Activated T-cell treated with anti-CD3 and anti-CD28 coated beads, Interleukin-2, amount 50 U/mL, for 24 hours (primary cell): ENCODE data around the gene ELMO1.
A peak's percentile ranks its signal among the peaks of the same experiment; 100 is the strongest.

Experiments used
- DNase-seq: peaks from one replicate; pipeline ENCODE4 v3.0.0-alpha.2; 2020
- H3K27ac Mint-ChIP-seq: 2 replicates; pipeline ENCODE4 v1.8.0; 2020; ENCODE audit warnings: mild to moderate bottlenecking, mixed read lengths
- H3K27me3 Mint-ChIP-seq: 2 replicates; pipeline ENCODE4 v1.8.0; 2020; ENCODE audit warnings: mixed read lengths
- H3K36me3 Mint-ChIP-seq: 2 replicates; pipeline ENCODE4 v1.8.0; 2020; ENCODE audit warnings: low read depth, mixed read lengths
- H3K4me1 Mint-ChIP-seq: 2 replicates; pipeline ENCODE4 v1.8.0; 2020; ENCODE audit warnings: low read depth, mixed read lengths
- H3K4me3 Mint-ChIP-seq: 2 replicates; pipeline ENCODE4 v1.8.0; 2020; ENCODE audit warnings: mild to moderate bottlenecking, moderate library complexity, mixed read lengths
- H3K9me3 Mint-ChIP-seq: 2 replicates; pipeline ENCODE4 v1.8.0; 2020; ENCODE audit warnings: mixed read lengths

ELMO1 gene

GRCh38 chr7:36972140-36972518, 476.5 kb downstream of the ELMO1 start:
- Mint-ChIP-seq H3K36me3 (peaks cover 64% of the 10 kb centered on the region), H3K9me3 (no peaks in the 10 kb centered on the region), H3K4me3 (no peak overlapping the region), H3K27me3 (no peaks in the 10 kb centered on the region), H3K27ac (peak overlapping the region; percentile 26), H3K4me1 (peaks cover 36% of the 10 kb centered on the region)
- no peak for DNase-seq

- H3K9me3 Mint-ChIP-seq: no peaks in the 10 kb centered on the region
- H3K27ac Mint-ChIP-seq: no peak overlapping the region
- H3K4me1 Mint-ChIP-seq: peaks cover 35% of the 10 kb centered on the region
- H3K36me3 Mint-ChIP-seq: peaks cover 63% of the 10 kb centered on the region
- no peak overlapping the region for H3K4me3 Mint-ChIP-seq
- H3K27me3 Mint-ChIP-seq: no peaks in the 10 kb centered on the region
- DNase-seq: no peak
These were observed 477.0 kb downstream of the ELMO1 start for GRCh38 chr7:36971515-36972139.

- Mint-ChIP-seq H3K36me3 (peaks cover 65% of the 10 kb centered on the region), H3K4me3 (no peak overlapping the region), H3K27me3 (no peaks in the 10 kb centered on the region), H3K27ac (no peak overlapping the region), H3K9me3 (no peaks in the 10 kb centered on the region), H3K4me1 (peaks cover 41% of the 10 kb centered on the region)
- no peak for DNase-seq
These were observed 477.8 kb downstream of the ELMO1 start for GRCh38 chr7:36970551-36971514.

GRCh38 chr7:36969376-36969775, 479.3 kb downstream of the ELMO1 start:
- H3K27me3 Mint-ChIP-seq: no peaks in the 10 kb centered on the region
- peaks cover 65% of the 10 kb centered on the region for H3K36me3 Mint-ChIP-seq
- H3K9me3 Mint-ChIP-seq: peaks cover 7% of the 10 kb centered on the region
- no peak for DNase-seq
- no peak overlapping the region for H3K4me3 Mint-ChIP-seq
- peak overlapping the region; percentile 50 for H3K27ac Mint-ChIP-seq
- H3K4me1 Mint-ChIP-seq: peaks cover 53% of the 10 kb centered on the region

- no peak for DNase-seq
- Mint-ChIP-seq H3K27me3 (no peaks in the 10 kb centered on the region), H3K4me1 (peaks cover 68% of the 10 kb centered on the region), H3K4me3 (no peak overlapping the region), H3K9me3 (peaks cover 7% of the 10 kb centered on the region), H3K27ac (no peak overlapping the region), H3K36me3 (peaks cover 62% of the 10 kb centered on the region)
These were observed 481.3 kb downstream of the ELMO1 start for GRCh38 chr7:36967387-36967786.

DNA sequence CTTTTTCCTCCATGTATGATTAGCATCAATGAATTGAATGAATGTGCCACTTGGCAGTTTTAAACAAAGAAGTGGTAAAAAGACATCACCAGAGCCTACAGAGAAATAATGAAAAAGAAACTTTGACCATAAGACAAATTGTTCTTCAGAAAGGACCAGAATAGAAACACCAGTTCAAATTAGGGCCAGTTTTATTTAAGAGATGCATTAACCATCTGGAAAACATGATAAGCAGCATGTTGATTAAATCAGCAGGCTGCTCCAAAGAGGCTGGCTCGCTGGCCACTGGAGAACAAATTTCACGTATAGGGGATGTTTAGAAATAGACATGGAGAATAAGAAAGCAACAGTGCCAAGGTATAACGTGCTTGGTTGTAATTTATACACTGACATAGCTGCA, 482.0 kb downstream of the ELMO1 start:
- Mint-ChIP-seq H3K9me3 (peaks cover 7% of the 10 kb centered on the region), H3K27me3 (no peaks in the 10 kb centered on the region), H3K27ac (no peak overlapping the region), H3K4me3 (no peak overlapping the region), H3K4me1 (peaks cover 73% of the 10 kb centered on the region), H3K36me3 (peaks cover 62% of the 10 kb centered on the region)
- DNase-seq: no peak

GRCh38 chr7:36966039-36966438, 482.6 kb downstream of the ELMO1 start:
- H3K4me3 Mint-ChIP-seq: no peak overlapping the region
- peaks cover 60% of the 10 kb centered on the region for H3K36me3 Mint-ChIP-seq
- H3K4me1 Mint-ChIP-seq: peaks cover 72% of the 10 kb centered on the region
- no peaks in the 10 kb centered on the region for H3K27me3 Mint-ChIP-seq
- peak overlapping the region; percentile 11 for H3K27ac Mint-ChIP-seq
- H3K9me3 Mint-ChIP-seq: peaks cover 7% of the 10 kb centered on the region
- DNase-seq: no peak

DNA sequence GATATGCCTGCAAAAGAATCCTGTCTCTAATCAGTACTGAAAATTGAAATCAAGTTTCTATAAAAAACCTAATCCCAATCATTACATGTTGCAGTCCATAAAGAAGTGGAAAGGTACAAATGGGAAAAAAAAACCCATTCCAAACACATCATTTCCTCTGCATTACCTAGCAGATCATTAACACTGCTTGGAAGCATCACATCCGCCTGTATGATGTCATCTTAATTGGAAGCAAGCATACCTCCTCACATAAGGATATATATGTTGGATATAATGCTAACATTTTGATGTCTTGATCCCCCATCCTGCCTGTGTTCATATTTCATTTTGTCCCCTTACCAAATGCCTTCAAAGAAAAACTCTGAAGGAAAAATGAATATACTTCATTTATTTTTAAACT, 483.0 kb downstream of the ELMO1 start:
- Mint-ChIP-seq H3K4me3 (no peak overlapping the region), H3K27me3 (no peaks in the 10 kb centered on the region), H3K9me3 (peaks cover 7% of the 10 kb centered on the region), H3K27ac (peak overlapping the region; percentile 11), H3K36me3 (peaks cover 59% of the 10 kb centered on the region), H3K4me1 (peaks cover 72% of the 10 kb centered on the region)
- no peak for DNase-seq

GRCh38 chr7:36964297-36964696, 484.4 kb downstream of the ELMO1 start:
- Mint-ChIP-seq H3K4me3 (no peak overlapping the region), H3K27me3 (no peaks in the 10 kb centered on the region), H3K27ac (peak overlapping the region; percentile 87), H3K9me3 (peaks cover 7% of the 10 kb centered on the region), H3K36me3 (peaks cover 63% of the 10 kb centered on the region), H3K4me1 (peaks cover 70% of the 10 kb centered on the region)
- DNase-seq: no peak

DNA sequence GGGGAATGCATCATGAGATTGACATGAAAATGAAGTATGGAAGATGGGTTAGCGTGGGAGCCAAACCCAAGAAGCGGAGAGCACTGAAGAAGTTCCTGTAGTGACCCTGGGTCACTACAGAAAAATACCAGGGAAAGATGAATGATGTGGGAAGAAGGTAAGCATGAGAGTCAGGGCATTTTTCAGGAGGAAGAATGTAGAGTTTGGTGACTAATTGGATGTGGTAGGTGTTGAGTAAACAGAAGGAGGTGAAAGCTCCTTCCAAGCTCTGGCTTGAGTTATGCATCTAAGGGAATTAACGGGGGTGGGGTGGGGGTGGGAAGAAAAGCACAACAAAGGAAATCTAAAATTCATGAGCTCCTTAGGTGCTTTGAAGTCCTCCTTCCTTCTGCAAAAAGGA, 486.3 kb downstream of the ELMO1 start:
- H3K36me3 Mint-ChIP-seq: peaks cover 58% of the 10 kb centered on the region
- H3K27me3 Mint-ChIP-seq: no peaks in the 10 kb centered on the region
- DNase-seq: no peak
- H3K27ac Mint-ChIP-seq: no peak overlapping the region
- H3K4me1 Mint-ChIP-seq: peaks cover 66% of the 10 kb centered on the region
- peaks cover 7% of the 10 kb centered on the region for H3K9me3 Mint-ChIP-seq
- no peak overlapping the region for H3K4me3 Mint-ChIP-seq

- H3K27ac Mint-ChIP-seq: peak overlapping the region; percentile 27
- H3K27me3 Mint-ChIP-seq: no peaks in the 10 kb centered on the region
- no peak overlapping the region for H3K4me3 Mint-ChIP-seq
- H3K4me1 Mint-ChIP-seq: peaks cover 63% of the 10 kb centered on the region
- peaks cover 52% of the 10 kb centered on the region for H3K36me3 Mint-ChIP-seq
- H3K9me3 Mint-ChIP-seq: peaks cover 7% of the 10 kb centered on the region
- DNase-seq: no peak
These were observed 487.0 kb downstream of the ELMO1 start for GRCh38 chr7:36961693-36962092.

DNA sequence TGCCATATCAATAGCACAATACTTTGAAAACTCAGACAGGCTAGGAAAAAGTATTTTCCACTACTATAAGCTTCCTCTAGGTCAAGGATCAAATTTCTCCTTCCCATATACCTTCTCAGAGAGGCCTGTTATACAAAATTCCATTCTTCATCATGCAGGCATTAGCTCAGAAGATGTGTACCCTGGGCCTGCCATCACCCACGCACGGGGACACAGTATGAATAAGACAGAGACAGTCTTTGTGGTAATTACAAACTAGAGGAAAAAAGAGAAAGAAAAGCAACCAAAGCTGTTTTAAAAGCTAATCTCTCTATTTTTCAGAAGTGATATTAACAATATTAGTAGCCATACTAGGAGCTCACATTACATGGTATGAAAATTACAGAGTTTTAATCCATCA, 487.6 kb downstream of the ELMO1 start:
- H3K4me1 Mint-ChIP-seq: peaks cover 57% of the 10 kb centered on the region
- peak overlapping the region; percentile 20 for H3K27ac Mint-ChIP-seq
- no peaks in the 10 kb centered on the region for H3K27me3 Mint-ChIP-seq
- H3K36me3 Mint-ChIP-seq: peaks cover 46% of the 10 kb centered on the region
- no peak for DNase-seq
- peaks cover 8% of the 10 kb centered on the region for H3K9me3 Mint-ChIP-seq
- no peak overlapping the region for H3K4me3 Mint-ChIP-seq

DNA sequence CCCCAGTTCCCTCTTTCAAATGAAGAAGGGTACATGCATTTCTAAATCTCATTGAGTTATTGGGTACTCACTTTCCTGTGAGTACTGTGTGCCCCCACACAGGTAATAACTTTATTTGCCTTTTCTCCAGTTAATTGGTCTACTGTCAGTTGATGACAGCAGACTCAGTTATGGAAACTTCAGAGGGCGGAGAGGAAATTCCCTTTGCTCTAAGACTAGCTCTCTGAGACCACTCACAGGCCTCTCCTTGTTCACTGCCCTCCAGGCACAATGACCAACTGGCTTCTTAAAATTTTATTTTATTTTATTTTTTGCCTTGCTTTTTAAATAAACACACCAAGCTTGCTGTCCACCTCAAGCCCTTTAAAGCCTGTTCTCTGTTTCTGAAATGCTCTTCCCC, 488.6 kb downstream of the ELMO1 start:
- H3K4me3 Mint-ChIP-seq: no peak overlapping the region
- H3K36me3 Mint-ChIP-seq: peaks cover 36% of the 10 kb centered on the region
- H3K27me3 Mint-ChIP-seq: no peaks in the 10 kb centered on the region
- H3K9me3 Mint-ChIP-seq: peaks cover 11% of the 10 kb centered on the region
- H3K27ac Mint-ChIP-seq: peak overlapping the region; percentile 47
- peaks cover 47% of the 10 kb centered on the region for H3K4me1 Mint-ChIP-seq
- DNase-seq: no peak

DNA sequence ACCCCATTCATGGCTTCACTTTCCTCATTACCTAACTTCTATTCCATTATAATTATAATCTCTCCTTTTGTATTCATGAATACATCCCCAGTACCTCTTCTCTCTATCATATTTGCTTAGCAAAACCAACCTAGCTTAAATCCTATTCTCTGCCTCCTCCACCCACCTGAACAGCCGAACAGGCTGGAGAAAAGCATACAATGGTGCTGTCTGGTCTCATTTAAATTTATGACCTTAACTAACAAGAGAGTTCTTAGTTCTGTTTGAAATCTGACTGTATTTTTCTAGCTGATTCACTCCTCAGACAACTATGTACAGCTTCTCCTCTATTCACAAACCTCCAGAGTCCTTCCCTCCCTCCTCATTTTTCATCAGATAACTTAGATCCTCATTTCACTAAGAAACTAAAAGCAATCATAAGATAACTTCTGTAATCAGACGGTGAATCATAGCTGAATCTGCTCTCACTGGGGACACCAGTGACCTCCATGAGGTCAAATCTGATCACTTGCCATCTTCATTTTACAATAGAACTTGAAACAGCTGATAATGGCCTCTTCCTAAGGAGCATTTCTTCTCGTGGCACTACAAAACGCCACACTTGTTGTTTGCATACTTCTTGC, 490.4 kb downstream of the ELMO1 start:
- Mint-ChIP-seq H3K27me3 (no peaks in the 10 kb centered on the region), H3K4me3 (no peak overlapping the region), H3K27ac (no peak overlapping the region), H3K9me3 (peaks cover 4% of the 10 kb centered on the region), H3K4me1 (peaks cover 30% of the 10 kb centered on the region), H3K36me3 (peaks cover 33% of the 10 kb centered on the region)
- no peak for DNase-seq

DNA sequence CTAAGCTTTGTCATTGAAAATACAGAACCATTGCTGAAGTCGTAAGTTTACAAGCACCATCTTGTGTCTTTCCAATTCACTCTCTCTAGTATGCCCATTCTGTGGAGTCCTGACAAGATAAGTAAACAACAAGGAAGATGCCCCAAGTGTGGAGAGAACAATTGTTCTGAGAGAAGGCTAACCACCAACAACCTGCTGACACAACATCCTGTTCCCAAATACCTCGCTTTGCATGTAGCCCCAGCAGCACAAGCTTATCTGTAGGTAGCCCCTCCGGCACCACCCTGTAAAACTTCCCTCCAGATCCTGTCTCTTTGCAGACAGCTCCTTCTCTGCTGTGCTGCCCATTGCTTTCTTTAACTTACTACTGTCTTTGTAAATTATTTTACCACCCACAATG, 491.0 kb downstream of the ELMO1 start:
- H3K36me3 Mint-ChIP-seq: peaks cover 34% of the 10 kb centered on the region
- peaks cover 5% of the 10 kb centered on the region for H3K9me3 Mint-ChIP-seq
- no peak for DNase-seq
- H3K27ac Mint-ChIP-seq: no peak overlapping the region
- no peak overlapping the region for H3K4me3 Mint-ChIP-seq
- no peaks in the 10 kb centered on the region for H3K27me3 Mint-ChIP-seq
- peaks cover 27% of the 10 kb centered on the region for H3K4me1 Mint-ChIP-seq
